GM12865 (cell line): ENCODE results near the gene WNT7B.

ENCODE experiments used
- DNase-seq: peaks from one replicate; pipeline ENCODE4 v3.0.0; 2010; ENCODE audit warnings: low read depth
- H3K4me3 ChIP-seq: 2 replicates; pipeline ENCODE4 v1.5.1; 2011; ENCODE audit warnings: mild to moderate bottlenecking, low read depth, low read length, control low read depth
- TF ChIP-seq, protein P1 (sequence below): IDR thresholded peaks from 2 replicates; pipeline ENCODE4 v1.5.1; 2011; ENCODE audit warnings: low read length, control low read depth, low read depth, inconsistent platforms; ENCODE audit not compliant: insufficient read depth; ENCODE audit errors: missing control alignments

The WNT7B gene

DNA sequence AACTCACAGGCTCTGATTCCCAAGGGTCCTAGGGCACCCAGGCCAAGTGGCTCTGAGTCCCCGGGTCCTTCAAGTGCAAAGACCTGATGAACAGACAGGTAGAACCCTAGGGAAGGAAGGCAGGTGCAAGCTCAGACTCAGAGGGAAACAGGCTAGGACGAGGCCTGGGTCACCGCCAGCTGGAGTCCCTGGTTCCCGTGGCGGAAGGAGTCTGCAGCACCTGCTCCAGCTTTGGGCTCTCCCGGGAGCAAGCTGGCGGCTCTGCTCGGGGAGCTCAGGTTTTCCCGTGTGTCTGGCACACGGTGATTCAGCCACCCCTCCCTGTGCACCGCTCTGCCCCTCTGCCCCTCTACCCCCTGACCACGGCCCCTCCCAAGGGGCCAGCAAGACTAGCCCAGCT, 59.8 kb downstream of the WNT7B start:
- TF ChIP-seq, protein P1, sequence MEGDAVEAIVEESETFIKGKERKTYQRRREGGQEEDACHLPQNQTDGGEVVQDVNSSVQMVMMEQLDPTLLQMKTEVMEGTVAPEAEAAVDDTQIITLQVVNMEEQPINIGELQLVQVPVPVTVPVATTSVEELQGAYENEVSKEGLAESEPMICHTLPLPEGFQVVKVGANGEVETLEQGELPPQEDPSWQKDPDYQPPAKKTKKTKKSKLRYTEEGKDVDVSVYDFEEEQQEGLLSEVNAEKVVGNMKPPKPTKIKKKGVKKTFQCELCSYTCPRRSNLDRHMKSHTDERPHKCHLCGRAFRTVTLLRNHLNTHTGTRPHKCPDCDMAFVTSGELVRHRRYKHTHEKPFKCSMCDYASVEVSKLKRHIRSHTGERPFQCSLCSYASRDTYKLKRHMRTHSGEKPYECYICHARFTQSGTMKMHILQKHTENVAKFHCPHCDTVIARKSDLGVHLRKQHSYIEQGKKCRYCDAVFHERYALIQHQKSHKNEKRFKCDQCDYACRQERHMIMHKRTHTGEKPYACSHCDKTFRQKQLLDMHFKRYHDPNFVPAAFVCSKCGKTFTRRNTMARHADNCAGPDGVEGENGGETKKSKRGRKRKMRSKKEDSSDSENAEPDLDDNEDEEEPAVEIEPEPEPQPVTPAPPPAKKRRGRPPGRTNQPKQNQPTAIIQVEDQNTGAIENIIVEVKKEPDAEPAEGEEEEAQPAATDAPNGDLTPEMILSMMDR = no peak
- H3K4me3 ChIP-seq = no peak overlapping the region
- DNase-seq = no peak

DNA sequence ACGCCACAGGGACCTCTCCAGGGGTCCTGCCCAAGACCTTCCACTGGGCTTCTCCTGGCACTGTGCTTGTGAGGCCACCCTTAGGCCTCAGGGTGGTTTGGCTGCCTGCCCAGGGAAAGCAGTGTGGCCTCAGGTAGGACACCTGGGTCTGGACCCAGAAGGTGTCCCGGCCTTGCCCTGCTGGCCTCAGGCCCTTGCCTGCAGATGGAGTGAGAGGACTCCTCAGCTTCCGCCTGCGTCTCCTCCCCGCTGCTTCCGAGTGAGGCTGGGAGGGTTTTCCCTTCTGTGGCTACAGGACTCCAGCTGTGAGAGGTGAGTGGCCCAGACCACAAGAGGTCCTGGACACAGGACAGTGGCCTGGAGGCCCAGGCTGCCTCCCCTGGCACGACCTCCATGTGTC, 60.4 kb downstream of the WNT7B start:
- H3K4me3 ChIP-seq = no peak overlapping the region
- DNase-seq = no peak
- TF ChIP-seq, protein P1 = no peak

DNA sequence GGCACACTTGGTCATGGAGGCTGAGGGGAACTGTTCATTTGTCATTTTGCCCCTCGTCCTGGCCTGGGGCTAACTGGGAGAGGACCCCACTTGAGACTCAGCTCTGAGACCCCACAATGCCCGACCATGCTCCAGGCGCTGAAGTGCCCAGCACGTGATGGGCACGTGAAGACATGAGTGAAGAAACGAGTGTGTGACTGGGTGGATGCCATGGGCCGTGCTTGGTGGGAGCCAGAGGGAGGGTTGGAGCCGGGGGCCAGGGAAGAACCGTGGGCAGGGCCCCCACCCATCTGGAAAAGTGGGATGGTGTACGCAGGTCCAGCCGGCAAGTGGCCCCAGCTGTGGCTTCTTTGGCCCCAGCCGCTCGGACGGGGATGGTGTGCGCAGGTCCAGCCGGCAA, 61.1 kb downstream of the WNT7B start:
- no peak overlapping the region for H3K4me3 ChIP-seq
- TF ChIP-seq, protein P1 = no peak
- DNase-seq = no peak

DNA sequence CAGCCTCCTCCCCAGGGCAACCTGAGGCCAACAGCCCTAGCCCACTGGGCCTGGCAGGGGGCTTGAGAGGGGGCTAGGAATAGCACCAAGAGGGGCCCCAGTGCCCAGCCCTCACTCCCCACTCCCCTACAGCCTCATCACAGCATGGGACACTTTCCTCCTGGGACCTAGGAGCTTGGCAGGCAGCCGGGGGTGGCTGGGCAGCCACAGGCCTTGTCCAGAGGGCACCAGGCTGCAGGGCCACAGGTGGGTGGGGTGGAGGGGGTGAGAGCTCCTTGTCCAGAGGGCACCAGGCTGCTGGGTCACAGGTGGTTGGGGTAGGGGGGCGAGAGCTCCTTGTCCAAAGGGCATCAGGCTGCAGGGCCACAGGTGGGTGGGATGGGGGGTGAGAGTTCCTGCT, 61.8 kb downstream of the WNT7B start:
- H3K4me3 ChIP-seq = no peak overlapping the region
- TF ChIP-seq, protein P1 = no peak
- no peak for DNase-seq

DNA sequence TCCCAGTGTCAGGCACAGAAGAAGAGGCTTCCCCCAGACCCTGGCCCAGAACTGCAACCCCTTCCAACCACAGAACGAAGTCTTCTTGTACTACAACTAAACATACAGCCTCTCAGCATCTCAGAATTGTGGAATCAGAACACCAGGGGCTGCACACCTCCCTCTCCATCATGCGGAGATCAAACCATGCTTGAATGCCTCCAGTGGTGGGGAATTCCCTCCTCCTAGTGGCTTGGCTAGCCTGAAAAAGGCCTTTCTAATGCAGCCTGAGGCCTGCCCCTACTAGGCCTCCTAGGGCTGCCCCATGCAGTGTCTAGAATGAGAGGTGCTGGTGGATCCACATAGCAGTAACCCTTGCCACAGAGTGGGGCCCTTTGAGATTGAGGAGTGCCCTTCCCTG, 62.7 kb downstream of the WNT7B start:
- H3K4me3 ChIP-seq = no peak overlapping the region
- TF ChIP-seq, protein P1 = no peak
- no peak for DNase-seq

DNA sequence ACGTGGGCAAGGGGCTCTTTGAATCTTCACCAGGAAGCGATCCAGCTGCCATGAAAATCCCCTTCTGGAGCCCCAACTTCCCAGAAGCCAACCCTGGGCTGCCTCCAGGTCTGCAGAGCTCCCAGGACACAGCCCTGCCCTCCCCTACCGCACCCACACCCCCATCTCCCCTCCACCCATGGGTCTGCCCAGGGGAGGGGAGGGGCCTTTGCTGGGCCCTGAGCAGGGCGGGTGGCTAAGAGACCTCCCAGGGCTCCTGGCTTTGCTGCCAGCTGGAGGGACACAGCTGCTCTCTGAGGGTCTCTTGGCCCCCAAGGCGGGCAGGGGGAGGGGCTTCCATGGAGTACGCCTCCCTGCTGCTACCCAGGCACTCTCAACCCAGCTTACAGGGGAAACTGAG, 64.1 kb downstream of the WNT7B start:
- H3K4me3 ChIP-seq = no peak overlapping the region
- DNase-seq = no peak
- TF ChIP-seq, protein P1 = no peak

DNA sequence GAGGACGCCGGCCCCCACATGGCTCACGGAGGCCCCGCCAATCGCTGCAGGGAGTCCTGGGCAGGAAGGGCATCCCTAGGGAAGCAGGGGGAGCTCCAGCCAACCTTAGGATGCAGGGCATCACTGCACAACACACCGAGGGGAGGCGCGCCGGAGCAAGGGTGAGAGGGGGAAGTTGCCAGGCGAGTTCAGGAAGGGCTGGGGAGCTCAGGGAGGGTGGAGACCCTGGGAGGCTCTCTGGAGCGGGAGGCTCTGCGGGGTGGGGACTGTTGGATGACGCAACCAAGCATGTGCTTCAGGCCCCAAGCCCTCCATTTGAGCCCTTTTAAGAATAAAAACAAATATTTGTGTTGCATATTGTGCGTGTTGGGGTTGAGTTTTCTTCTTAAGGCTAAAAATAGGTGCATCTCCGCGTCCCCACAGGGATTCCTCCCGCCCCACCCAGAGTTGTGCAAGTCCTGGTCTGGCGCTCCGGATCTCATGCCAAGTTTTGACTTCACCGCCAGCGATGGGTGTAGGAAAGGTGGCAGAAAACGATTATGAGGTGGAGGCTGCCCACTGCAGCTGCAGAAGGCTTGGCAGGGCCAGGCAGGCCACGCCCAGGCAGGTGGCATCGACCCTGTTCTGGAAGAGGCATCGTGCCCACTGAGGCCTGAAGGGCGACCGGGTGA, 65.2 kb downstream of the WNT7B start:
- DNase-seq = no peak
- TF ChIP-seq, protein P1 = no peak
- H3K4me3 ChIP-seq = no peak overlapping the region
